HEK293T (cell line): Measurements from ENCODE around the gene DBX2.
"Not testable (repeated sequence)": the region's sequence is repeated elsewhere in the genome, so short reads cannot be mapped to it uniquely, and the experiment has no call there.

Experiments used
- CTCF ChIA-PET: fragments of 350-600 bp; formaldehyde crosslinking; extraction: SDS; loops from one replicate; lab custom pipeline; 2021; ENCODE audit warnings: antibody characterized with exemption, inconsistent platforms; lab: Yijun Ruan, JAX
- POLR2A ChIA-PET: fragments of 350-600 bp; formaldehyde crosslinking; extraction: SDS; loops from one replicate; lab custom pipeline; 2020; ENCODE audit warnings: antibody characterized with exemption, inconsistent platforms; lab: Yijun Ruan, JAX
- DNase-seq: peaks from one replicate; pipeline ENCODE4 v3.0.0; 2012; ENCODE audit warnings: mixed read lengths; ENCODE audit errors: extremely low spot score
- ARNT ChIP-seq: fragments of 450-650 bp; IDR thresholded peaks from 2 replicates; pipeline ENCODE4 v1.6.1; 2017; ENCODE audit warnings: mild to moderate bottlenecking
- BHLHE40 ChIP-seq: fragments of 450-650 bp; IDR thresholded peaks from 2 replicates; pipeline ENCODE4 v1.6.1; 2016; ENCODE audit warnings: mild to moderate bottlenecking, moderate library complexity, borderline replicate concordance
- CTBP1 ChIP-seq: fragments of 450-650 bp; IDR thresholded peaks from 2 replicates; pipeline ENCODE4 v1.6.1; 2016; ENCODE audit warnings: borderline replicate concordance
- ELF4 ChIP-seq: fragments of 450-650 bp; IDR thresholded peaks from 2 replicates; pipeline ENCODE4 v1.6.1; 2017; ENCODE audit warnings: antibody characterized with exemption
- FOXA1 ChIP-seq: fragments of 450-650 bp; IDR thresholded peaks from 2 replicates; pipeline ENCODE4 v1.6.1; 2016; ENCODE audit warnings: mild to moderate bottlenecking
- FOXK2 ChIP-seq: fragments of 450-650 bp; IDR thresholded peaks from 2 replicates; pipeline ENCODE4 v1.6.1; 2016; ENCODE audit warnings: mild to moderate bottlenecking
- FOXM1 ChIP-seq: fragments of 450-650 bp; IDR thresholded peaks from 2 replicates; pipeline ENCODE4 v1.6.1; 2017; ENCODE audit warnings: mild to moderate bottlenecking, borderline replicate concordance
- HDGF ChIP-seq: fragments of 450-650 bp; IDR thresholded peaks from 2 replicates; pipeline ENCODE4 v1.6.1; 2017; ENCODE audit warnings: antibody characterized with exemption, borderline replicate concordance
- L3MBTL2 ChIP-seq: fragments of 450-650 bp; conservative IDR thresholded peaks from 2 replicates; pipeline ENCODE4 v1.6.1; 2016; ENCODE audit warnings: mild to moderate bottlenecking
- LEF1 ChIP-seq: fragments of 450-650 bp; IDR thresholded peaks from 2 replicates; pipeline ENCODE4 v1.6.1; 2017; ENCODE audit warnings: mild to moderate bottlenecking, borderline replicate concordance
- NFRKB ChIP-seq: fragments of 450-650 bp; IDR thresholded peaks from 2 replicates; pipeline ENCODE4 v1.6.1; 2016; ENCODE audit warnings: mild to moderate bottlenecking, moderate library complexity
- PKNOX1 ChIP-seq: fragments of 450-650 bp; IDR thresholded peaks from 2 replicates; pipeline ENCODE4 v1.6.1; 2016
- SP1 ChIP-seq: fragments of 450-650 bp; IDR thresholded peaks from 2 replicates; pipeline ENCODE4 v1.6.1; 2017
- SUZ12 ChIP-seq: fragments of 450-650 bp; IDR thresholded peaks from 2 replicates; pipeline ENCODE4 v1.6.1; 2016; ENCODE audit warnings: mild to moderate bottlenecking
- TARDBP ChIP-seq: fragments of 450-650 bp; IDR thresholded peaks from 2 replicates; pipeline ENCODE4 v1.6.1; 2016
- ZNF384 ChIP-seq: fragments of 450-650 bp; IDR thresholded peaks from 2 replicates; pipeline ENCODE4 v1.6.1; 2016

Gene DBX2

GRCh38 chr12:45014396-45014795 is 36.5 kb downstream of the DBX2 start:
- CTCF ChIA-PET, result no interaction called here
- TF ChIP-seq SUZ12 (no peak), ELF4 (no peak), CTBP1 (no peak)
- POLR2A ChIA-PET, result no interaction called here
- no peak for DNase-seq

GRCh38 chr12:45012749-45013148 is 38.1 kb downstream of the DBX2 start:
- DNase-seq, result no peak
- ChIA-PET POLR2A (no interaction called here), CTCF (no interaction called here)
- TF ChIP-seq ARNT, result no peak
- TF ChIP-seq ZNF384, result no peak
- no peak for TF ChIP-seq PKNOX1
- TF ChIP-seq LEF1, result no peak
- TF ChIP-seq HDGF, result no peak
- TF ChIP-seq ELF4, result no peak
- TF ChIP-seq FOXA1, result no peak
- TF ChIP-seq L3MBTL2, result no peak
- TF ChIP-seq TARDBP, result no peak
- no peak for TF ChIP-seq NFRKB
- TF ChIP-seq CTBP1, result no peak
- no peak for TF ChIP-seq FOXM1
- TF ChIP-seq FOXK2, result no peak

- no peak for DNase-seq
- CTCF ChIA-PET, result no interaction called here
- no peak for TF ChIP-seq FOXM1
- no peak for TF ChIP-seq SP1
- no peak for TF ChIP-seq CTBP1
- no peak for TF ChIP-seq PKNOX1
- TF ChIP-seq ELF4, result no peak
- TF ChIP-seq ZNF384, result no peak
- POLR2A ChIA-PET, result no interaction called here
Measured at GRCh38 chr12:45010059-45010458, 40.8 kb downstream of the DBX2 start.

GRCh38 chr12:45008211-45008610 is 42.7 kb downstream of the DBX2 start:
- TF ChIP-seq ARNT (no peak), CTBP1 (no peak), FOXM1 (no peak), HDGF (no peak), SP1 (no peak)
- DNase-seq, result no peak
- CTCF ChIA-PET, result no interaction called here
- POLR2A ChIA-PET, result no interaction called here

- no peak for DNase-seq
- TF ChIP-seq FOXK2 (no peak), TARDBP (no peak), L3MBTL2 (no peak), CTBP1 (no peak), PKNOX1 (no peak), LEF1 (no peak), FOXM1 (no peak), ELF4 (no peak), SUZ12 (no peak), NFRKB (no peak), FOXA1 (no peak), SP1 (no peak), ARNT (no peak), BHLHE40 (no peak), HDGF (no peak)
- CTCF ChIA-PET, result no interaction called here
- POLR2A ChIA-PET, result no interaction called here
Measured at GRCh38 chr12:44999355-44999754, 51.5 kb downstream of the DBX2 start.

GRCh38 chr12:44993161-44993560 is 57.7 kb downstream of the DBX2 start:
- ChIA-PET POLR2A (no interaction called here), CTCF (no interaction called here)
- DNase-seq, result no peak
- TF ChIP-seq ARNT, result no peak
- TF ChIP-seq FOXM1, result no peak
- no peak for TF ChIP-seq PKNOX1
- TF ChIP-seq ZNF384, result no peak
- TF ChIP-seq BHLHE40, result no peak
- TF ChIP-seq TARDBP, result no peak
- TF ChIP-seq HDGF, result no peak
- TF ChIP-seq L3MBTL2, result no peak
- TF ChIP-seq LEF1, result no peak
- no peak for TF ChIP-seq FOXK2
- TF ChIP-seq SP1, result no peak
- no peak for TF ChIP-seq SUZ12
- no peak for TF ChIP-seq ELF4
- TF ChIP-seq NFRKB, result no peak
- TF ChIP-seq CTBP1, result no peak
- no peak for TF ChIP-seq FOXA1

GRCh38 chr12:44984863-44985262 is 66.0 kb downstream of the DBX2 start:
- CTCF ChIA-PET, result not testable (repeated sequence)

More at GRCh38 chr12:44984863-44985262, 66.0 kb downstream of the DBX2 start:
- POLR2A ChIA-PET, DNase-seq: not testable (repeated sequence)
